Osteoblast (primary cell): ENCODE results near the gene S100A16. TPM values are rescaled to one million over a fixed set of nuclear protein-coding genes. Genes with fewer than 3 reads are reported as not detected.
A peak's percentile ranks its signal among the peaks of the same experiment; 100 is the strongest.

Experiments used
- DNase-seq: peaks from one replicate; pipeline ENCODE4 v3.0.0; 2011; ENCODE audit warnings: low spot score, mixed read lengths; ENCODE audit not compliant: insufficient read length; ENCODE audit errors: missing footprints
- H2AFZ ChIP-seq: 2 replicates; pipeline ENCODE4 v1.6.0; 2011; ENCODE audit warnings: mild to moderate bottlenecking, low read length
- H3K27ac ChIP-seq: 2 replicates; pipeline ENCODE4 v1.5.1; 2011; ENCODE audit warnings: mild to moderate bottlenecking, low read depth, low read length, moderate library complexity
- H3K27me3 ChIP-seq: 2 replicates; pipeline ENCODE4 v1.6.0; 2012; ENCODE audit warnings: mild to moderate bottlenecking, control low read depth, inconsistent platforms, low read length, moderate library complexity; ENCODE audit not compliant: insufficient read depth
- H3K36me3 ChIP-seq: 2 replicates; pipeline ENCODE4 v1.5.1; 2011; ENCODE audit warnings: mild to moderate bottlenecking, low read length, control low read depth, moderate library complexity; ENCODE audit not compliant: insufficient read depth
- H3K4me1 ChIP-seq: 2 replicates; pipeline ENCODE4 v1.5.1; 2011; ENCODE audit warnings: mild to moderate bottlenecking, low read length, control low read depth, moderate library complexity; ENCODE audit not compliant: insufficient read depth
- H3K4me2 ChIP-seq: 2 replicates; pipeline ENCODE4 v1.6.0; 2011; ENCODE audit warnings: mild to moderate bottlenecking, low read length; ENCODE audit not compliant: insufficient read depth
- H3K4me3 ChIP-seq: fragments of 200-600 bp; sonication (generic); 3 replicates; pipeline ENCODE4 v1.5.1; 2012; ENCODE audit warnings: mild to moderate bottlenecking, low read length, inconsistent platforms; ENCODE audit not compliant: insufficient read depth
- H3K79me2 ChIP-seq: 2 replicates; pipeline ENCODE4 v1.6.0; 2012; ENCODE audit warnings: mild to moderate bottlenecking, low read length, control low read depth, inconsistent platforms; ENCODE audit not compliant: insufficient read depth
- H3K9me3 ChIP-seq: 2 replicates; pipeline ENCODE4 v1.5.1; 2011; ENCODE audit warnings: low read depth, low read length, control low read depth
- H4K20me1 ChIP-seq: 2 replicates; pipeline ENCODE4 v1.6.0; 2012; ENCODE audit warnings: mild to moderate bottlenecking, low read length, control low read depth; ENCODE audit not compliant: insufficient read depth
- total RNA-seq: library from RNA; depleted of rRNA; stranded (reverse); fragments of >200 nt; gene quantifications from 2 replicates; pipeline ENCODE4 v1.2.3, GENCODE V29; 2012
- TF ChIP-seq, protein P1 (sequence below): IDR thresholded peaks from 2 replicates; pipeline ENCODE4 v1.5.1; 2011; ENCODE audit warnings: mild to moderate bottlenecking, low read depth, low read length, moderate library complexity; ENCODE audit errors: extremely low read depth

The S100A16 gene
- total RNA-seq, 1 donor = 190 TPM

DNA sequence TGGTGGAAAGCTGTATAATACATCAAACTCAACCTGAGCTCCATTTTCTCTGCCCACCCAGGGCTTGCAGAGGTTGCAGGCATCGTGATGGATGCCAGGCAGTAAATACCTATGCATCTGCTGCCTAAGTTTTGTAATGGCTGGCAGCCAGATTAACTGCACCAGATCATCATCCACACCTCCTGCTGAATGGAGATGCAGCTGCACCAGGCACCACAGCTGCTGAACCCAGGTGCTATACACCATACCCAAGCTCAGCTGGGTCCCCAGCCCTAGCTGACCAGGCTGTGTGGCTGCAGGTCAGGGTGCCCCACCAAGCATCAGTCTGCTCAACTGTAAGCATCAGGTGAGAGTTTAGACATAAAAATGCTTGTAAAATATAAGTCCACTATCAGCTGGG lies 38.8 kb upstream of the S100A16 start:
- TF ChIP-seq, protein P1, sequence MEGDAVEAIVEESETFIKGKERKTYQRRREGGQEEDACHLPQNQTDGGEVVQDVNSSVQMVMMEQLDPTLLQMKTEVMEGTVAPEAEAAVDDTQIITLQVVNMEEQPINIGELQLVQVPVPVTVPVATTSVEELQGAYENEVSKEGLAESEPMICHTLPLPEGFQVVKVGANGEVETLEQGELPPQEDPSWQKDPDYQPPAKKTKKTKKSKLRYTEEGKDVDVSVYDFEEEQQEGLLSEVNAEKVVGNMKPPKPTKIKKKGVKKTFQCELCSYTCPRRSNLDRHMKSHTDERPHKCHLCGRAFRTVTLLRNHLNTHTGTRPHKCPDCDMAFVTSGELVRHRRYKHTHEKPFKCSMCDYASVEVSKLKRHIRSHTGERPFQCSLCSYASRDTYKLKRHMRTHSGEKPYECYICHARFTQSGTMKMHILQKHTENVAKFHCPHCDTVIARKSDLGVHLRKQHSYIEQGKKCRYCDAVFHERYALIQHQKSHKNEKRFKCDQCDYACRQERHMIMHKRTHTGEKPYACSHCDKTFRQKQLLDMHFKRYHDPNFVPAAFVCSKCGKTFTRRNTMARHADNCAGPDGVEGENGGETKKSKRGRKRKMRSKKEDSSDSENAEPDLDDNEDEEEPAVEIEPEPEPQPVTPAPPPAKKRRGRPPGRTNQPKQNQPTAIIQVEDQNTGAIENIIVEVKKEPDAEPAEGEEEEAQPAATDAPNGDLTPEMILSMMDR = no peak
- no peaks in the 10 kb centered on the region for H3K79me2 ChIP-seq
- H3K4me1 ChIP-seq = peaks cover 9% of the 10 kb centered on the region
- H3K27me3 ChIP-seq = no peaks in the 10 kb centered on the region
- H3K9me3 ChIP-seq = no peaks in the 10 kb centered on the region
- H3K27ac ChIP-seq = no peak overlapping the region
- no peak for DNase-seq
- no peak overlapping the region for H3K4me3 ChIP-seq
- H3K36me3 ChIP-seq = no peaks in the 10 kb centered on the region
- no peaks in the 10 kb centered on the region for H4K20me1 ChIP-seq
- no peak overlapping the region for H2AFZ ChIP-seq
- no peak overlapping the region for H3K4me2 ChIP-seq

DNA sequence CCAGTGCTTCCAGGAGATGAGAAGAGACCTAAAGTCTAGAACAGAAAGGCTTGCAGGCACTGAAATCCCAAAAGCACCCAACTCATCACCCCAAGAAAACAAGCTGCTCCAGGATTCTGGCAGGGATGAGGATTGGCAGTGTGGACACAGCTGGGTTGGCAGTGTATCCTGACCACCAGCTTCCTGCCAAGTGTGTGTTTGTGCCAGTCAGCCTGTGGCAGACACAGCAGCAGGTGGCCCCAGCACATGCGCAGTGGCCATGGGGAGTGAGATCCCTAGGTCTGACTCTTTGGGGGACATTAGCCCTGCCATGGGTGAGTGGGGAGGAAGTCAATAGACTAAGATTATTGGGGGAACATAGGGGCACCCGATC lies 36.9 kb upstream of the S100A16 start:
- H4K20me1 ChIP-seq = peaks cover 9% of the 10 kb centered on the region
- TF ChIP-seq, protein P1 = no peak
- no peak overlapping the region for H3K4me3 ChIP-seq
- H3K9me3 ChIP-seq = no peaks in the 10 kb centered on the region
- no peaks in the 10 kb centered on the region for H3K79me2 ChIP-seq
- peaks cover 13% of the 10 kb centered on the region for H3K36me3 ChIP-seq
- no peak for DNase-seq
- no peak overlapping the region for H3K27ac ChIP-seq
- no peak overlapping the region for H2AFZ ChIP-seq
- peaks cover 9% of the 10 kb centered on the region for H3K4me1 ChIP-seq
- no peaks in the 10 kb centered on the region for H3K27me3 ChIP-seq
- H3K4me2 ChIP-seq = no peak overlapping the region

DNA sequence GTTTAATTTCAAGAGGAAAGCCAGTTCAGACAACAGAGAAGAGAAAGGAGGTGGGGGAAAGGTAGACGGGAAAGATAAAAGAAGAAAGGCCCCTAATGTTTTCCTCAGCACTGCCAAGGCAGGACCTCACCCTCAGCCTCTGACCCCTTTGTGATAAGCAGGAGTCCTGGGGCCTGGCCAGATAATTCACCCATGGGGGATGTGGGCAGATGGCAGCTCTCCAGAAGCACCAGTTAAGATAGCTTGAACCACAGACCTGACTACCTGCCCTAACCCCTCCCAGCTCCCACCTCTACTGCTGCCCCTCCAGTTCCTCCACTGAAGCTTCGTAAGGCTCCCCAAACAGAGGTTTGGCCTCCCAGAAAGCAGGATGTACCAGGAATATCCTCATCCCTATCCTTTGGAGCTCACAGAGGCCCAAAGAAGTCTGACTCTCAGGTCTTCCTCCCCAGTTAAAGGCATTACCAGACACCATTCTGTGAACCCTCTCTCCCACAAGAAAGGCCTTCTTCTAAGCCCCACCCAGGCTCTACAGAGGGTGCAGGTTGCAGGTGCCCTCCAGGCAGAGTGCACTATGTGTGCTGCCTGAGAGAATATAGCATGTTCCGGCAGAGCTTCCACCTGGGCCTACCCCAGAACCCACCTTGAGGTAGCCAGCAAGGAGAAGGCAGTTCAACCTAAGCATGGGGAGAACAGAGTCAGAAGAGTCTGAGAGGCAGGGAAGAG lies 36.4 kb upstream of the S100A16 start:
- no peak overlapping the region for H3K4me2 ChIP-seq
- DNase-seq = no peak
- no peaks in the 10 kb centered on the region for H3K27me3 ChIP-seq
- H3K4me1 ChIP-seq = peaks cover 9% of the 10 kb centered on the region
- no peak overlapping the region for H3K27ac ChIP-seq
- no peaks in the 10 kb centered on the region for H3K79me2 ChIP-seq
- H4K20me1 ChIP-seq = peaks cover 11% of the 10 kb centered on the region
- H3K4me3 ChIP-seq = no peak overlapping the region
- peaks cover 18% of the 10 kb centered on the region for H3K36me3 ChIP-seq
- no peaks in the 10 kb centered on the region for H3K9me3 ChIP-seq
- H2AFZ ChIP-seq = no peak overlapping the region
- TF ChIP-seq, protein P1 = no peak

DNA sequence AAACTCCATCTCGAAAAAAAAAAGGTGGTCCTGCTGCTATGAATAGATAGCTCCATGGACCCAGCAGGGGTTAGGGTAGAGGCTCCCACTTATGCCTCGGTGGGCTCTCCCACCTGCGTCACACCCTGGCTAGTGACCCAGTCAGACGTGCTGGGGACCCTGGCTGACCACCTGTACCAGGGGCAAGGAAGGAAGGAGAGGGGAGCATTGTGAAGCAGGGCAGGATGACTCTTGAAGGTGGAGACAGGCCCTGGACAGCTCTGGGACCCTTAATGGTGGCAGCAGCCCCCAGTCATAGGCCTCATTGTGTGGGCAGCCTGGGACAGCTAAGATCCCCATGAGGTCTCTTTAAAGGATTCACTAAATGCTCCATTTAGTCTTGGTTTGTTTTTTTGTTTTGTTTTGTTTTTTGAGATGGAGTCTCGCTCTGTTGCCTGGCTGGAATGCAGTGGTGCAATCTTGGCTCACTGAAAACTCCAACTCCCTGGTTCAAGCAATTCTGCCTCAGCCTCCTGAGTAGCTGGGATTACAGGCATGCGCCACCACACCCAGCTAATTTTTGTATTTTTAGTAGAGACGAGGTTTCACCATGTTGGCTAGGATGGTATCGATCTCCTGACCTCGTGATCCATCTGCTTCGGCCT lies 35.2 kb upstream of the S100A16 start:
- Histone ChIP-seq H4K20me1 (peaks cover 16% of the 10 kb centered on the region), H3K79me2 (peaks cover 6% of the 10 kb centered on the region), H3K36me3 (peaks cover 29% of the 10 kb centered on the region), H3K27ac (no peak overlapping the region), H3K4me3 (no peak overlapping the region), H3K4me1 (peaks cover 7% of the 10 kb centered on the region), H2AFZ (no peak overlapping the region), H3K4me2 (no peak overlapping the region), H3K9me3 (no peaks in the 10 kb centered on the region), H3K27me3 (no peaks in the 10 kb centered on the region)
- peak; percentile 48 for DNase-seq
- TF ChIP-seq, protein P1 = no peak
